ENCODE results near the gene TLR8.

TLR8 gene

GRCh38 chrX:12906046-12906761, at the start of gene TLR8:
Gene TLR8 (plus strand): TSS chrX:12906620. CDS start chrX:12906707, 87 bp downstream.
- DNase-seq: no peak

GRCh38 chrX:12865359-12865758, 41.1 kb upstream of the TLR8 start:
- no peak for DNase-seq

GRCh38 chrX:12866451-12867377, 39.7 kb upstream of the TLR8 start, which contains the start of gene TLR7:
Gene TLR7 (plus strand): TSS chrX:12867072. CDS start chrX:12867579, 507 bp downstream.
- no peak for DNase-seq

- no peak for DNase-seq
Measured at GRCh38 chrX:12867685-12868084, 38.7 kb upstream of the TLR8 start.

- no peak for DNase-seq
Measured at GRCh38 chrX:12868747-12869146, 37.7 kb upstream of the TLR8 start.

GRCh38 chrX:12871257-12871656, 35.2 kb upstream of the TLR8 start:
- no peak for DNase-seq

GRCh38 chrX:12872741-12873140, 33.7 kb upstream of the TLR8 start:
- no peak for DNase-seq

- no peak for DNase-seq
Measured at GRCh38 chrX:12874581-12874980, 31.8 kb upstream of the TLR8 start.

GRCh38 chrX:12877386-12877785, 29.0 kb upstream of the TLR8 start:
- no peak for DNase-seq

GRCh38 chrX:12878536-12878935, 27.9 kb upstream of the TLR8 start:
- DNase-seq: no peak

- no peak for DNase-seq
Measured at GRCh38 chrX:12881914-12882313, 24.5 kb upstream of the TLR8 start.

GRCh38 chrX:12885508-12885907, 20.9 kb upstream of the TLR8 start:
- DNase-seq: no peak

GRCh38 chrX:12886545-12886944, 19.9 kb upstream of the TLR8 start:
- no peak for DNase-seq

GRCh38 chrX:12887141-12887540, 19.3 kb upstream of the TLR8 start:
- DNase-seq: no peak

GRCh38 chrX:12887767-12888166, 18.7 kb upstream of the TLR8 start:
- no peak for DNase-seq

- no peak for DNase-seq
Measured at GRCh38 chrX:12890467-12890866, 16.0 kb upstream of the TLR8 start.

GRCh38 chrX:12891171-12891570, 15.2 kb upstream of the TLR8 start:
- no peak for DNase-seq

GRCh38 chrX:12891915-12892506, 14.4 kb upstream of the TLR8 start:
- DNase-seq: no peak

- DNase-seq: no peak
Measured at GRCh38 chrX:12892716-12893115, 13.7 kb upstream of the TLR8 start.

- DNase-seq: peak; percentile 48
Measured at GRCh38 chrX:12894074-12895030, 12.1 kb upstream of the TLR8 start.

GRCh38 chrX:12895866-12896265, 10.6 kb upstream of the TLR8 start:
- no peak for DNase-seq

- DNase-seq: no peak
Measured at GRCh38 chrX:12896935-12897334, 9.5 kb upstream of the TLR8 start.
